Central memory CD8-positive, alpha-beta T cell (primary cell): ENCODE data around the gene TMEM187.

Experiments used
- ATAC-seq: fragments of 150-1000 bp; cut with Tn5 transposase; replicated peaks from 2 replicates; pipeline ENCODE4 v1.10.0; 2022; ENCODE audit warnings: mild to moderate bottlenecking, moderate FRiP score, moderate number of reproducible peaks; ENCODE audit not compliant: poor library complexity, severe bottlenecking; ENCODE audit errors: extremely low read depth
- DNase-seq, 2 donors: peaks; one replicate each; pipeline ENCODE4 v3.0.0; 2021; ENCODE audit warnings: low spot score in 2 of 2
- H3K27ac Mint-ChIP-seq: one replicate; pipeline ENCODE4 v1.8.0; 2022; ENCODE audit warnings: low read depth, mild to moderate bottlenecking, moderate library complexity, mixed read lengths
- H3K27me3 Mint-ChIP-seq: one replicate; pipeline ENCODE4 v1.8.0; 2022; ENCODE audit warnings: mixed read lengths
- H3K36me3 Mint-ChIP-seq: one replicate; pipeline ENCODE4 v1.8.0; 2022; ENCODE audit warnings: mild to moderate bottlenecking, moderate library complexity, mixed read lengths; ENCODE audit not compliant: insufficient read depth
- H3K4me1 Mint-ChIP-seq: one replicate; pipeline ENCODE4 v1.8.0; 2022; ENCODE audit warnings: mixed read lengths
- H3K4me3 Mint-ChIP-seq: one replicate; pipeline ENCODE4 v1.8.0; 2022; ENCODE audit warnings: mild to moderate bottlenecking, moderate library complexity, mixed read lengths
- H3K9me3 Mint-ChIP-seq: one replicate; pipeline ENCODE4 v1.8.0; 2022; ENCODE audit warnings: mixed read lengths

The TMEM187 gene

DNA sequence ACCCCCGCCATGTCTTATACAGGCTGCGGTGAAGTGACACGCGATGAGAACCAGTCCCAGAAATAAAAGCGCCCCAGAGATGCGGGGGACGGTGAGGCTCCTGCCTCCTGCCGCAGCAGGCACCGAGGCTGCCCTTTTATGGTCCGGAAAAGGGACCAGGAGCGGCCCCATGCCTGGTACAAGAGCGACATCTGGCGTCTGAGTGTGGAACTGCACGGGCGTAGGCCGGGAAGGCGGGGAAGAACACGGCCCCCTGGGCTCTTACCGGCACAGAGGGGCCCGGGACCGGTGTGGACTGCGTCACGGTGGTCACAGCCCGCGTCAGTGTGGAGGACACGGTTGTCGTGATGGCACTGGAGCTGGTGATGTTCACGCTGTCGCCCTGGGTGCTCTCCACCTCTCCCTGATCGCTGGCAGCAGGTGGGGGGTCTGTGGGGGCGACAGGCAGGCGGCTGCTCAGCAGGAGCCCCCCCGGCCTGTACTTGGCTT is 19.2 kb upstream of the TMEM187 start:
- H3K4me3 Mint-ChIP-seq = no peak overlapping the region
- no peaks in the 10 kb centered on the region for H3K27me3 Mint-ChIP-seq
- ATAC-seq (peak; percentile 61), DNase-seq (peak; percentile 72 to 79)
- H3K27ac Mint-ChIP-seq = peak overlapping the region; percentile 83
- H3K4me1 Mint-ChIP-seq = no peaks in the 10 kb centered on the region
- H3K9me3 Mint-ChIP-seq = no peaks in the 10 kb centered on the region
- peaks cover 46% of the 10 kb centered on the region for H3K36me3 Mint-ChIP-seq

GRCh38 chrX:153953892-153954557 is 18.5 kb upstream of the TMEM187 start:
- Mint-ChIP-seq H3K4me1 (no peaks in the 10 kb centered on the region), H3K4me3 (no peak overlapping the region), H3K36me3 (peaks cover 48% of the 10 kb centered on the region), H3K27ac (no peak overlapping the region), H3K27me3 (no peaks in the 10 kb centered on the region), H3K9me3 (no peaks in the 10 kb centered on the region)
- no peak for DNase-seq
- no peak for ATAC-seq

GRCh38 chrX:153954558-153955227 is 17.9 kb upstream of the TMEM187 start:
- ATAC-seq = no peak
- Mint-ChIP-seq H3K27ac (no peak overlapping the region), H3K4me3 (no peak overlapping the region), H3K9me3 (no peaks in the 10 kb centered on the region), H3K36me3 (peaks cover 46% of the 10 kb centered on the region), H3K4me1 (no peaks in the 10 kb centered on the region), H3K27me3 (no peaks in the 10 kb centered on the region)
- no peak for DNase-seq

GRCh38 chrX:153955228-153955732 is 17.3 kb upstream of the TMEM187 start:
- Mint-ChIP-seq H3K36me3 (peaks cover 43% of the 10 kb centered on the region), H3K27ac (no peak overlapping the region), H3K4me1 (no peaks in the 10 kb centered on the region), H3K27me3 (no peaks in the 10 kb centered on the region), H3K4me3 (no peak overlapping the region), H3K9me3 (no peaks in the 10 kb centered on the region)
- ATAC-seq (no peak), DNase-seq (no peak)

- no peak overlapping the region for H3K27ac Mint-ChIP-seq
- DNase-seq (no peak), ATAC-seq (no peak)
- no peaks in the 10 kb centered on the region for H3K4me1 Mint-ChIP-seq
- no peaks in the 10 kb centered on the region for H3K27me3 Mint-ChIP-seq
- peaks cover 42% of the 10 kb centered on the region for H3K36me3 Mint-ChIP-seq
- no peak overlapping the region for H3K4me3 Mint-ChIP-seq
- no peaks in the 10 kb centered on the region for H3K9me3 Mint-ChIP-seq
Observed at GRCh38 chrX:153956044-153956907, 16.3 kb upstream of the TMEM187 start.

DNA sequence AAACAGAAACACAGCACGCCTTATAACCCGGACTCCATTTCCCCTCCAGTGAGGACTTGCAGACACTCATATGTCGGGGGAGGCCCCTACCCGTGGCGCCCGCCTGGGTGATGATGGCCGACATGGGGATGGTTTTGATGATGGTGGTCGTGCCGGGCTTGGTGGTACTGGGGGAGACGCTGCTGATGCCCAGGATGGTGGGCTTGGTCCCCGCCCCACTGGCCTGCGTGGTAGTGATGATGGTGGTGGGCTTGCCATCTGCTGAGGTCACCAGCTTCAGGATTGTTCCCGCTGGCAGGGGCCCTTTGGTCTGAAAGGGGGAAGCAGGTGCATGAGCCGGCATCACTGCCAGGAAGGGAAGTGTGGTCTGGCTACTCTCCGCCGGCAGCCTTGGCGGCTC is 15.3 kb upstream of the TMEM187 start:
- no peaks in the 10 kb centered on the region for H3K9me3 Mint-ChIP-seq
- H3K27ac Mint-ChIP-seq = peak overlapping the region; percentile 80
- H3K4me3 Mint-ChIP-seq = no peak overlapping the region
- H3K27me3 Mint-ChIP-seq = no peaks in the 10 kb centered on the region
- H3K36me3 Mint-ChIP-seq = peaks cover 43% of the 10 kb centered on the region
- ATAC-seq (no peak), DNase-seq (no peak)
- no peaks in the 10 kb centered on the region for H3K4me1 Mint-ChIP-seq

DNA sequence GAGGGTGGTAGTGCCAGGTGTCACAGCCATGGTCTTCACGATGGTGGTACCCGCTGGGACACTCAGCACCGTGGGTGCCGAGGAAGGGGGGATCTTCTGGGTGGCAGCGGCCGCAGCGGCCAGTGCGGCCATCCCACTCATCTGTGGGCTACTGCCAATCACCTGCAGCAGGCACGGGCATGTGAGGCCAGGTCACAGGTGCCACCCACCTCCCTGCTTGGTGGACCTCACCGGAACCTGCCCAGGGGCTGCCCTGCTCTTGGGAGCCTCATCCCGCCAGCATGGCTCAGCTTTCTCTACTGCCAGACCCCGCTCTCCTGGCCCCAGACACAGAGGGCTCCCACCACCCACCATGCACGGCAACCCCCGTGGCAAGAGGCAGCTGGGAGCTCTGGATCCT is 13.9 kb upstream of the TMEM187 start:
- no peaks in the 10 kb centered on the region for H3K27me3 Mint-ChIP-seq
- H3K36me3 Mint-ChIP-seq = peaks cover 33% of the 10 kb centered on the region
- no peak overlapping the region for H3K4me3 Mint-ChIP-seq
- DNase-seq = no peak
- H3K27ac Mint-ChIP-seq = no peak overlapping the region
- H3K9me3 Mint-ChIP-seq = no peaks in the 10 kb centered on the region
- no peak for ATAC-seq
- H3K4me1 Mint-ChIP-seq = no peaks in the 10 kb centered on the region

DNA sequence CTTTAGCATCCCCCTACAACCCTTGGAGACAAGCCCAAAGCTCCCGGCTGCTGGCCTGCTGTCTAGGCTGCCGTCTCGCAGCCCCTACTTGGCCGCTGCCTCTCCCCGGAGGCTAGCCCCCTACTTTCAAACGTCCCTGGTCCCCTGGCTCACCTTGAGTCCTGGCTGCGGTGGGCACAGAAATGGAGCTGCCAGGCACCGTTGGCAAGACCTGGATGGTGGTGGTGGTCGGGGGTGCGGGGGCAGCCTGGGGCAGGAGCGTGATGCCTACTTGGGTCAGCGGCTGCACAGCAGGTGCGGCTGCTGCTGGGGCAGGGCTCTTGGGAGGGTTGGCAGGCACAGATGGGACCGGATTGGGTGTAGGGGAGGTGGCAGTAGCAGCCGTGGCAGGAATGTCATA is 12.9 kb upstream of the TMEM187 start:
- H3K36me3 Mint-ChIP-seq = peaks cover 24% of the 10 kb centered on the region
- no peaks in the 10 kb centered on the region for H3K9me3 Mint-ChIP-seq
- no peaks in the 10 kb centered on the region for H3K27me3 Mint-ChIP-seq
- no peaks in the 10 kb centered on the region for H3K4me1 Mint-ChIP-seq
- no peak overlapping the region for H3K27ac Mint-ChIP-seq
- no peak for ATAC-seq
- H3K4me3 Mint-ChIP-seq = no peak overlapping the region
- no peak for DNase-seq

DNA sequence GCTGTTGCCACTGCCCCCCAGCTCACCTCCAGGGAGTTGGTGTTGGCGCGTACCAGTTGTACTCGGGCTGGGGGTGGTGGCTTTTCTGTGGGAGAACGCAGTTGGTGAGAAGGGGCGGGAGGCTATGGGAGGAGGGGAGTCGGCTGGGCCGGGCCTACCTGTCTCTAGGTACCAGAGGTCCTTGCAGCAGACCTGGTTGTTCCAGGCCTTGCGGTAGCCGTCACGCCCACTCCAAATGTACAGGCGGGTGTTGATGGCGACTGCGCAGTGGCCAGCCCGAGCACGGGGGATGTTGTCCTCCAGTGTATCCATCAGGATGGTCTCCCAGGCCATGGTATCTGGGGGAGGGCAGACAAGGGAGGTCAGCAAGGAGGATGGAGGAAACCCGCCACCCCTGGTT is 12.5 kb upstream of the TMEM187 start:
- Mint-ChIP-seq H3K27me3 (no peaks in the 10 kb centered on the region), H3K36me3 (peaks cover 22% of the 10 kb centered on the region), H3K4me1 (no peaks in the 10 kb centered on the region), H3K4me3 (no peak overlapping the region), H3K27ac (no peak overlapping the region), H3K9me3 (no peaks in the 10 kb centered on the region)
- no peak for ATAC-seq
- DNase-seq = no peak

DNA sequence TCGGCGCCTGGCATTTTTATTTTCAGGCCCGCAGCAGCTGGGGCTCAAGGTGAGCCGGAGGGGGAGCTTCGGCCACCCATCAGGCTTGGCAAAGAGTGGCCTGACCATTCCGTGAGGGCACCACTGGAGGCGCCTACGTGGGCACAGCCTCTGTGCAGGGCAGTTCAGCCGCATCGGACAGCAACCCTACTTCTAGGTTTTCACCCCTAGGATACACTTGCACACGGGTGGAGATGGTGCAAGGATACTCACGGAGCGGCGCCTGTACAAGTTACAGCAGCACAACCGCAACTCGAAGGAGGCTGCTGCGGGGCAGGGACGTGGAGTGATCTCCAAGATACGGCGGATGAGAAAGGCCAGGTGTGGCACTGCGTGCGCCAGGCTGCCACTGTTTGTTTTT is 11.8 kb upstream of the TMEM187 start:
- Mint-ChIP-seq H3K27ac (no peak overlapping the region), H3K4me3 (no peak overlapping the region), H3K27me3 (no peaks in the 10 kb centered on the region), H3K36me3 (peaks cover 19% of the 10 kb centered on the region), H3K9me3 (no peaks in the 10 kb centered on the region), H3K4me1 (no peaks in the 10 kb centered on the region)
- DNase-seq (no peak), ATAC-seq (no peak)

DNA sequence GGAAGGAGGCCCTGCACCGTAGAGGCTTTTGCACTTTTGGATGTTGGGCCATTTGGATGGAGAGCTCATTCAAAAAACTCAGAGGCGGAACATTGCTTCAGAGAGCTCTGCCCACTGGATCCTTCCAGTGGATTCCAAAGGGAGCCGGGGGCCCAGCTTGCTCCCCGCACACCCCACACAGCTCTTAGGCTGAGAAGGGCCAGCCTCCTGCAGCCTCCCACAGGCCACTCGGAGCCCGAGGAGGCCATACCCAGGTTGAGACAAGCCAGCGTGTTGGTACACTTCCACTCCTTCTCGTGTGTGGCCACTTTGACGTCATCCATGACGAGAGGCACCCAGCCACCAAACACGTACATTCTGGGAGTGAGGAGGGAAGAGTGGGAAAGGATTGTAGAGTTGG is 11.3 kb upstream of the TMEM187 start:
- no peak for DNase-seq
- Mint-ChIP-seq H3K27ac (no peak overlapping the region), H3K4me3 (no peak overlapping the region), H3K36me3 (peaks cover 18% of the 10 kb centered on the region), H3K27me3 (no peaks in the 10 kb centered on the region), H3K9me3 (no peaks in the 10 kb centered on the region), H3K4me1 (peaks cover 3% of the 10 kb centered on the region)
- no peak for ATAC-seq

DNA sequence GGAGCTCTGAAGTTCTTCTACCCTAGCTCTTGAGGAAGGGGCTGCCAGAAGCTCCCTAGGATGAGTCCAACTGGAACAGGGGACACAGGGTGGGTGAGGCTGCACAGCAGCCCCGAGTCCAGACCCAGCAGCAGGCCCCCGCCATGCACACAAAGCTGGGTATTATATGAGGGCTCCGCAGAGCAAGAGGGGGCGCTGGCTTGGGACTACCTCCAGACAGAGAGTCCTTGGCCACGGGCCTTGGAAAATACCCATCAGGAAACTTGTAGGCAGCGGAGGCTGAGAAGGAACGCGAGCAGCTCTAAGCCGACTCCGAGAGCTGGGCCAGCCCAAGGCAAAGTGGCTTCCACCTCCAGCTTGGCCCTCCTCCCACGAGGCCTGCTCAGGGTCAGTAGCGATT is 9.0 kb upstream of the TMEM187 start:
- Mint-ChIP-seq H3K27me3 (no peaks in the 10 kb centered on the region), H3K27ac (no peak overlapping the region), H3K4me1 (peaks cover 24% of the 10 kb centered on the region), H3K4me3 (no peak overlapping the region), H3K36me3 (peaks cover 15% of the 10 kb centered on the region), H3K9me3 (no peaks in the 10 kb centered on the region)
- DNase-seq (no peak), ATAC-seq (no peak)
